GM23338 (cell line): ENCODE data around the gene FMOD.

Experiments used
- CREB1 ChIP-seq: fragments of 250-450 bp; sonication (Bioruptor Pico); IDR thresholded peaks from 2 replicates; pipeline ENCODE4 v1.5.0; 2020; ENCODE audit warnings: low read depth, mild to moderate bottlenecking, moderate library complexity
- CTCF ChIP-seq, 2 experiments: fragments of 200-600 bp in 1 of 2; sonication (generic) in 1 of 2; conservative IDR thresholded peaks; 2 replicates each; pipeline versions ENCODE4 v1.5.1 to v1.6.1; 2016 to 2017; ENCODE audit warnings: antibody characterized with exemption in 2 of 2, low read depth in 2 of 2, mild to moderate bottlenecking in 2 of 2, moderate library complexity in 1 of 2
- EZH2 ChIP-seq: fragments of 200-600 bp; sonication (generic); IDR thresholded peaks from one replicate; pipeline ENCODE4 v1.8.0; 2017; ENCODE audit warnings: antibody characterized with exemption, mild to moderate bottlenecking, low read depth; ENCODE audit not compliant: unreplicated experiment
- EZH2phosphoT487 ChIP-seq: fragments of 200-600 bp; sonication (generic); IDR thresholded peaks from one replicate; pipeline ENCODE4 v1.8.1; 2018; ENCODE audit warnings: antibody characterized with exemption; ENCODE audit not compliant: unreplicated experiment
- JUNB ChIP-seq: IDR thresholded peaks from one replicate; pipeline ENCODE4 v1.6.1; 2016; ENCODE audit warnings: antibody characterized with exemption; ENCODE audit not compliant: unreplicated experiment
- POLR2AphosphoS5 ChIP-seq: IDR thresholded peaks from 2 replicates; pipeline ENCODE4 v1.6.1; 2016; ENCODE audit warnings: antibody characterized with exemption, low read depth
- REST ChIP-seq: IDR thresholded peaks from one replicate; pipeline ENCODE4 v1.6.1; 2018; ENCODE audit warnings: antibody characterized with exemption; ENCODE audit not compliant: unreplicated experiment
- STAT1 ChIP-seq: IDR thresholded peaks from one replicate; pipeline ENCODE4 v1.6.1; 2016; ENCODE audit warnings: antibody characterized with exemption; ENCODE audit not compliant: unreplicated experiment
- ZNF114 ChIP-seq: fragments of 250-450 bp; sonication (Bioruptor Pico); IDR thresholded peaks from 2 replicates; pipeline ENCODE4 v1.5.0; 2020; ENCODE audit warnings: mild to moderate bottlenecking, moderate library complexity
- ZNF462 ChIP-seq: fragments of 250-450 bp; sonication (Bioruptor Pico); IDR thresholded peaks from 2 replicates; pipeline ENCODE4 v1.5.0; 2020; ENCODE audit warnings: mild to moderate bottlenecking, moderate library complexity
- TF ChIP-seq, protein P1 (sequence below): IDR thresholded peaks from 2 replicates; pipeline ENCODE4 v1.6.1; 2016; ENCODE audit warnings: antibody characterized with exemption

DNA sequence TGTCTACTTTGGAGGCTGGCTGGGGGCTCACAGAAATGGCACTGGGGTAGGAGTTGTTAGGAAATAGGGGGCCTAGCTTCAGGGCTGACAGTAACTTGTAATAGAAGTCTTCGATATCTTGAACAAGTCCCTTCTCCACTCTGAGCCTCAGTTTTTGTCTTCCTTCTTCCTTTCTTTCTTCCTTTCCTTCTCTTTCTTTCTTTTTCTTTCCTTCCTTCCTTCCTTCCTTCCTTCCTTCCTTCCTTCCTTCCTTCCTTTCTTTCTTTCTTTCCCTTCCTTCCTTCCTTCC lies 32.7 kb downstream of the FMOD start:
- TF ChIP-seq CTCF (conservative IDR thresholded peaks at IDR 0.05; ENCODE audit: low read depth in 2 of 2), result no peak
- TF ChIP-seq EZH2, result no peak
- TF ChIP-seq EZH2phosphoT487, result no peak
- TF ChIP-seq, protein P1, sequence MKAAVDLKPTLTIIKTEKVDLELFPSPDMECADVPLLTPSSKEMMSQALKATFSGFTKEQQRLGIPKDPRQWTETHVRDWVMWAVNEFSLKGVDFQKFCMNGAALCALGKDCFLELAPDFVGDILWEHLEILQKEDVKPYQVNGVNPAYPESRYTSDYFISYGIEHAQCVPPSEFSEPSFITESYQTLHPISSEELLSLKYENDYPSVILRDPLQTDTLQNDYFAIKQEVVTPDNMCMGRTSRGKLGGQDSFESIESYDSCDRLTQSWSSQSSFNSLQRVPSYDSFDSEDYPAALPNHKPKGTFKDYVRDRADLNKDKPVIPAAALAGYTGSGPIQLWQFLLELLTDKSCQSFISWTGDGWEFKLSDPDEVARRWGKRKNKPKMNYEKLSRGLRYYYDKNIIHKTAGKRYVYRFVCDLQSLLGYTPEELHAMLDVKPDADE, result no peak
- no peak for TF ChIP-seq STAT1
- no peak for TF ChIP-seq REST
- no peak for TF ChIP-seq JUNB
- no peak for TF ChIP-seq CREB1 (CRISPR knock-in tag)
- no peak for TF ChIP-seq POLR2AphosphoS5
- no peak for TF ChIP-seq ZNF114 (CRISPR knock-in tag)
- TF ChIP-seq ZNF462 (CRISPR knock-in tag), result no peak
